Panc1 (cell line): ENCODE measurements around the gene NPTX1. TPM values are rescaled to one million over a fixed set of nuclear protein-coding genes. Genes with fewer than 3 reads are reported as not detected.

Experiments used
- ATAC-seq: fragments of 200-7000 bp; cut with Tn5 transposase; 2 replicates; pipeline ENCODE4 v1.9.1; 2020; ENCODE audit warnings: mild to moderate bottlenecking, moderate library complexity
- BruUV-seq: library from RNA; stranded (reverse); fragments of 400-500 nt; replicated peaks from 2 replicates; lab custom pipeline; 2021; lab: Mats Ljungman, UMichigan
- CTCF ChIA-PET: fragments of 300-600 bp; sonication (Branson Sonifier 250); formaldehyde crosslinking; loops from one replicate; lab custom pipeline; 2022; ENCODE audit warnings: antibody characterized with exemption; lab: Charles Lee
- POLR2A ChIA-PET: fragments of 300-600 bp; sonication (Branson Sonifier 250); formaldehyde crosslinking; loops from one replicate; lab custom pipeline; 2022; ENCODE audit warnings: antibody characterized with exemption; lab: Charles Lee
- DNase-seq: peaks from one replicate; pipeline ENCODE4 v3.0.0-alpha.2; 2010; ENCODE audit warnings: low read depth, low spot score
- H3K27ac ChIP-seq: 2 replicates; pipeline ENCODE4 v1.5.1; 2011; ENCODE audit warnings: mild to moderate bottlenecking, low read length, inconsistent platforms
- H3K27me3 ChIP-seq: fragments of 200-500 bp; sonication (Bioruptor generic); 2 replicates; pipeline ENCODE4 v1.6.0; 2014; ENCODE audit warnings: low read length, inconsistent platforms; ENCODE audit not compliant: control insufficient read depth, insufficient read depth
- H3K36me3 ChIP-seq: fragments of 200-500 bp; sonication (Bioruptor generic); 2 replicates; pipeline ENCODE4 v1.5.1; 2014; ENCODE audit warnings: inconsistent platforms, mild to moderate bottlenecking, low read length, moderate library complexity; ENCODE audit not compliant: control insufficient read depth, insufficient read depth
- H3K4me1 ChIP-seq: 2 replicates; pipeline ENCODE4 v1.5.1; 2011; ENCODE audit warnings: inconsistent platforms, mild to moderate bottlenecking, low read length, moderate library complexity; ENCODE audit not compliant: control insufficient read depth, insufficient read depth
- H3K4me3 ChIP-seq, 2 experiments: 2 replicates each; pipeline ENCODE4 v1.5.1; 2011 to 2012; ENCODE audit warnings: low read depth in 2 of 2, low read length in 2 of 2, mild to moderate bottlenecking in 2 of 2, inconsistent platforms in 1 of 2, moderate library complexity in 1 of 2
- H3K9me3 ChIP-seq: fragments of 200-500 bp; sonication (Bioruptor generic); 2 replicates; pipeline ENCODE4 v1.5.1; 2014; ENCODE audit warnings: low read depth, mild to moderate bottlenecking, inconsistent platforms, low read length, moderate library complexity; ENCODE audit not compliant: control insufficient read depth, insufficient read depth
- CTCF ChIP-seq: fragments of 450-650 bp; IDR thresholded peaks from 2 replicates; pipeline ENCODE4 v1.5.1; 2017; ENCODE audit warnings: mild to moderate bottlenecking
- POLR2AphosphoS5 ChIP-seq: IDR thresholded peaks from 2 replicates; pipeline ENCODE4 v1.6.1; 2012; ENCODE audit warnings: mild to moderate bottlenecking, low read depth, low read length, moderate library complexity
- SIN3A ChIP-seq: IDR thresholded peaks from 2 replicates; pipeline ENCODE4 v1.6.1; 2012; ENCODE audit warnings: low read depth, mild to moderate bottlenecking, low read length, moderate library complexity, borderline replicate concordance; ENCODE audit not compliant: insufficient read depth
- TCF7L2 ChIP-seq: IDR thresholded peaks from 2 replicates; pipeline ENCODE4 v1.6.1; 2011; ENCODE audit warnings: mild to moderate bottlenecking, low read depth, low read length, inconsistent platforms
- in situ Hi-C: cut with HindIII; loops from 2 replicates; pipeline ENCODE4 v1.10.0; 2016; ENCODE audit warnings: low sequenced_read_pairs, low pct_unique_long_range_greater_than_20kb
- intact Hi-C: fragments of 100-400 bp; cut with micrococcal nuclease; formaldehyde crosslinking; loops from one replicate; pipeline ENCODE4 v1.10.0; 2022; ENCODE audit not compliant: unreplicated experiment
- total RNA-seq: library from RNA; stranded (reverse); gene quantifications from one replicate; pipeline ENCODE4 v1.2.1, GENCODE V29; 2021; ENCODE audit not compliant: unreplicated experiment
- TF ChIP-seq, protein P1 (sequence below), 2 experiments: IDR thresholded peaks; 2 replicates each; pipeline ENCODE4 v1.6.1; 2011 to 2012; ENCODE audit warnings: low read depth in 2 of 2, control low read depth in 1 of 2, low read length in 1 of 2, mild to moderate bottlenecking in 1 of 2, moderate library complexity in 1 of 2; ENCODE audit not compliant: insufficient read depth in 1 of 2

Gene NPTX1
- total RNA-seq, 1 experiment from 2014 or later = 1.1 TPM

DNA sequence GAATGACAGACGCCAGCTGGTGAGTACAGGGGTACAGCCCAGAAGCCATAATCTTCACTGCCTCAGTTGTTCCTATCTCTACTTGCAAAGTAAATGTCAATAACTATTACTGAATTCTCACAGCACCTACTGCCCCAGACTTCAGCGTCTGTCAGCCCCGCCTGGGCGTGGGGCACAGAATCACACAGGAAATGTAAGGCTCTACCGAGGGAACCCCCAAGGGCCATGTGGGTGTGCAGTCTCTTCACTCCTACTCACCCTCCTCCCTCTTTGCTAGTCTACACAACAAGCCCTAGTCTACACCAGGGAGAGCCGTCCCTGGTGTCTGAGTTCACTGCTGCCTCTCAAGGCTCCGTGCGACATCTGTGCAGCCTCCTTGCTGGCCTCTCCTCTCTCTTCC is 4.5 kb downstream of the NPTX1 start:
- intact Hi-C loops = loop anchor here (10.0 kb wide), 1 partner anchor 103 kb away; no protein-coding TSS in a partner anchor
- in situ Hi-C loops = no loop called here
- no peak overlapping the region for H3K27ac ChIP-seq

DNA sequence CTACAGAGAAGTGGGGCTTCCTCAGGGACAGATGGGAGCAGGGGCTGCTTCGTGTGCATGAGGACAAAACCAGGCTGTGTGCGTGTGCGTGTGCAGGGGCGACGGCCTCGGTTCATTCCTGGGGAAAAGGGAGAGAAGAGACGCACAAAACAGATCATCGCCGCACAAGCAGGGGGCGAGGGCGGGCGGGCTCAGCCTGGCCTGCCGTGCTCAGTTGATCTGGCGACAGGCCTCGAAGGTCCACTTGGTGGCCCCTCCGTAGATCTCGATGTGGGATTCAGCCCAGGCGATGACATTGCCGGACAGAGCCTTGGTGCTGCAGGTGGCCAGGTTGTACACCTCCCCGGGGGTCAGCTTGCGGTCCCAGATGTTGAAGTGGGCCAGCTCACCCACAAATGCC is 5.8 kb downstream of the NPTX1 start:
- DNase-seq = no peak
- Histone ChIP-seq H3K4me3 (no peak overlapping the region), H3K36me3 (no peaks in the 10 kb centered on the region), H3K9me3 (no peaks in the 10 kb centered on the region), H3K4me1 (peaks cover 13% of the 10 kb centered on the region), H3K27me3 (peaks cover 7% of the 10 kb centered on the region; the same call in 1 of the 2 replicates), H3K27ac (no peak overlapping the region)
- CTCF ChIA-PET = no interaction called here
- POLR2A ChIA-PET = no interaction called here
- in situ Hi-C loops (no loop called here), intact Hi-C loops (loop anchor here (10.0 kb wide), 1 partner anchor 104 kb away; no protein-coding TSS in a partner anchor)
- no peak for ATAC-seq
- no TSS peak for BruUV-seq
- TF ChIP-seq, protein P1, sequence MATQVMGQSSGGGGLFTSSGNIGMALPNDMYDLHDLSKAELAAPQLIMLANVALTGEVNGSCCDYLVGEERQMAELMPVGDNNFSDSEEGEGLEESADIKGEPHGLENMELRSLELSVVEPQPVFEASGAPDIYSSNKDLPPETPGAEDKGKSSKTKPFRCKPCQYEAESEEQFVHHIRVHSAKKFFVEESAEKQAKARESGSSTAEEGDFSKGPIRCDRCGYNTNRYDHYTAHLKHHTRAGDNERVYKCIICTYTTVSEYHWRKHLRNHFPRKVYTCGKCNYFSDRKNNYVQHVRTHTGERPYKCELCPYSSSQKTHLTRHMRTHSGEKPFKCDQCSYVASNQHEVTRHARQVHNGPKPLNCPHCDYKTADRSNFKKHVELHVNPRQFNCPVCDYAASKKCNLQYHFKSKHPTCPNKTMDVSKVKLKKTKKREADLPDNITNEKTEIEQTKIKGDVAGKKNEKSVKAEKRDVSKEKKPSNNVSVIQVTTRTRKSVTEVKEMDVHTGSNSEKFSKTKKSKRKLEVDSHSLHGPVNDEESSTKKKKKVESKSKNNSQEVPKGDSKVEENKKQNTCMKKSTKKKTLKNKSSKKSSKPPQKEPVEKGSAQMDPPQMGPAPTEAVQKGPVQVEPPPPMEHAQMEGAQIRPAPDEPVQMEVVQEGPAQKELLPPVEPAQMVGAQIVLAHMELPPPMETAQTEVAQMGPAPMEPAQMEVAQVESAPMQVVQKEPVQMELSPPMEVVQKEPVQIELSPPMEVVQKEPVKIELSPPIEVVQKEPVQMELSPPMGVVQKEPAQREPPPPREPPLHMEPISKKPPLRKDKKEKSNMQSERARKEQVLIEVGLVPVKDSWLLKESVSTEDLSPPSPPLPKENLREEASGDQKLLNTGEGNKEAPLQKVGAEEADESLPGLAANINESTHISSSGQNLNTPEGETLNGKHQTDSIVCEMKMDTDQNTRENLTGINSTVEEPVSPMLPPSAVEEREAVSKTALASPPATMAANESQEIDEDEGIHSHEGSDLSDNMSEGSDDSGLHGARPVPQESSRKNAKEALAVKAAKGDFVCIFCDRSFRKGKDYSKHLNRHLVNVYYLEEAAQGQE (IDR thresholded peaks at IDR 0.05; ENCODE audit: insufficient read depth in 1 of 2, low read depth in 2 of 2, low read length in 1 of 2) = no peak
- no peak for TF ChIP-seq SIN3A
- no peak for TF ChIP-seq POLR2AphosphoS5
- no peak for TF ChIP-seq CTCF
- no peak for TF ChIP-seq TCF7L2

More for the DNA sequence above, 4.5 kb downstream of the NPTX1 start:
- no peak for DNase-seq
- H3K4me1 ChIP-seq = peaks cover 13% of the 10 kb centered on the region
- TF ChIP-seq CTCF (no peak), TCF7L2 (no peak), POLR2AphosphoS5 (no peak), SIN3A (no peak)
- TF ChIP-seq, protein P1 (IDR thresholded peaks at IDR 0.05; ENCODE audit: insufficient read depth in 1 of 2, low read depth in 2 of 2, low read length in 1 of 2) = no peak
- CTCF ChIA-PET = no interaction called here
- H3K4me3 ChIP-seq = no peak overlapping the region
- BruUV-seq = no TSS peak
- no peak for ATAC-seq
- POLR2A ChIA-PET = no interaction called here
- peaks cover 7% of the 10 kb centered on the region; the same call in 1 of the 2 replicates for H3K27me3 ChIP-seq
- no peaks in the 10 kb centered on the region for H3K9me3 ChIP-seq
- H3K36me3 ChIP-seq = no peaks in the 10 kb centered on the region
